OCI-LY7 (cell line): ENCODE data around the gene HAGHL. TPM values are rescaled to one million over a fixed set of nuclear protein-coding genes. Genes with fewer than 3 reads are reported as not detected.

Source experiments
- BruUV-seq: library from RNA; stranded (reverse); fragments of 400-500 nt; replicated peaks from 2 replicates; lab custom pipeline; 2021; lab: Mats Ljungman, UMichigan
- CTCF ChIA-PET: fragments of 300-600 bp; sonication (Branson Sonifier 250); formaldehyde crosslinking; loops from one replicate; lab custom pipeline; 2022; ENCODE audit warnings: antibody characterized with exemption; ENCODE audit not compliant: unreplicated experiment; lab: Charles Lee
- POLR2A ChIA-PET: fragments of 300-600 bp; sonication (Branson Sonifier 250); formaldehyde crosslinking; loops from one replicate; lab custom pipeline; 2022; ENCODE audit warnings: antibody characterized with exemption; lab: Charles Lee
- DNase-seq: peaks from one replicate; pipeline ENCODE4 v3.0.0-alpha.2; 2015; ENCODE audit warnings: low spot score
- H2AFZ ChIP-seq: fragments of 200-600 bp; sonication (generic), shearing (Covaris generic); 2 replicates; pipeline ENCODE4 v1.6.1; 2014; ENCODE audit warnings: mild to moderate bottlenecking, antibody characterized with exemption, low read length, moderate library complexity
- H3K27ac ChIP-seq: fragments of 200-600 bp; sonication (generic); 2 replicates; pipeline ENCODE4 v1.5.1; 2014; ENCODE audit warnings: mixed run types, low read depth, mild to moderate bottlenecking, moderate library complexity, low read length, inconsistent platforms; ENCODE audit not compliant: poor library complexity, severe bottlenecking
- H3K36me3 ChIP-seq: fragments of 200-600 bp; sonication (generic); 2 replicates; pipeline ENCODE4 v1.6.1; 2014; ENCODE audit warnings: mild to moderate bottlenecking, antibody characterized with exemption, low read length, moderate library complexity, mixed read lengths; ENCODE audit not compliant: insufficient read depth
- H3K4me1 ChIP-seq: fragments of 200-600 bp; sonication (generic); 2 replicates; pipeline ENCODE4 v1.5.1; 2014; ENCODE audit warnings: mild to moderate bottlenecking, low read length; ENCODE audit not compliant: insufficient read depth, poor library complexity, severe bottlenecking
- H3K4me2 ChIP-seq: fragments of 200-600 bp; sonication (generic); 2 replicates; pipeline ENCODE4 v1.6.1; 2014; ENCODE audit warnings: mild to moderate bottlenecking, low read length
- H3K4me3 ChIP-seq: fragments of 200-600 bp; sonication (generic); 2 replicates; pipeline ENCODE4 v1.5.1; 2014; ENCODE audit warnings: mild to moderate bottlenecking, low read depth, low read length; ENCODE audit not compliant: poor library complexity, severe bottlenecking
- H3K79me2 ChIP-seq: fragments of 200-600 bp; sonication (generic); 2 replicates; pipeline ENCODE4 v1.6.1; 2016; ENCODE audit warnings: low read depth, mild to moderate bottlenecking, low read length, moderate library complexity, mixed read lengths; ENCODE audit not compliant: insufficient read depth
- H3K9me2 ChIP-seq: fragments of 200-600 bp; sonication (generic); 2 replicates; pipeline ENCODE4 v1.6.1; 2016; ENCODE audit warnings: mild to moderate bottlenecking, low read length, mixed read lengths; ENCODE audit not compliant: insufficient read depth
- H3K9me3 ChIP-seq: fragments of 200-600 bp; sonication (generic); 2 replicates; pipeline ENCODE4 v1.6.1; 2014; ENCODE audit warnings: mild to moderate bottlenecking, mixed run types, low read length, mixed read lengths
- H4K20me1 ChIP-seq: fragments of 200-600 bp; sonication (generic); 2 replicates; pipeline ENCODE4 v1.6.1; 2014; ENCODE audit warnings: mild to moderate bottlenecking, antibody characterized with exemption, low read length, moderate library complexity, mixed read lengths; ENCODE audit not compliant: insufficient read depth
- CTCF ChIP-seq: fragments of 200-600 bp; sonication (generic); conservative IDR thresholded peaks from 2 replicates; pipeline ENCODE4 v1.5.1; 2014; ENCODE audit warnings: mild to moderate bottlenecking, antibody characterized with exemption, low read length, moderate library complexity, mixed read lengths
- EZH2phosphoT487 ChIP-seq: fragments of 200-600 bp; sonication (generic); IDR thresholded peaks from 2 replicates; pipeline ENCODE4 v1.6.1; 2018; ENCODE audit warnings: low read depth, borderline replicate concordance, mild to moderate bottlenecking, mixed run types, antibody characterized with exemption, low read length, moderate library complexity, mixed read lengths
- intact Hi-C: fragments of 100-400 bp; cut with micrococcal nuclease; formaldehyde crosslinking; loops from one replicate; pipeline ENCODE4 v1.10.0; 2022; ENCODE audit not compliant: unreplicated experiment
- total RNA-seq, 2 experiments: library from RNA; depleted of rRNA in 1 of 2; stranded (reverse); fragments of >200 nt in 1 of 2; shearing (Covaris generic) in 1 of 2; gene quantifications; 2 replicates each; pipeline ENCODE4 v1.2.3, GENCODE V29; 2014 to 2022

The HAGHL gene
- total RNA-seq, 2 experiments from 2014 or later: 30.8 to 57.9 TPM

GRCh38 chr16:756428-756827 is 29.5 kb downstream of the HAGHL start:
- CTCF ChIA-PET: no interaction called here
- no TSS peak for BruUV-seq

GRCh38 chr16:759110-759910 is 32.4 kb downstream of the HAGHL start:
- DNase-seq: no peak
- Histone ChIP-seq H3K36me3 (no peaks in the 10 kb centered on the region), H3K79me2 (no peaks in the 10 kb centered on the region), H3K9me3 (no peaks in the 10 kb centered on the region), H2AFZ (no peak overlapping the region), H3K27ac (no peak overlapping the region), H3K9me2 (no peaks in the 10 kb centered on the region), H3K4me1 (no peaks in the 10 kb centered on the region), H3K4me3 (no peak overlapping the region), H3K4me2 (no peak overlapping the region), H4K20me1 (no peaks in the 10 kb centered on the region)
- POLR2A ChIA-PET: no interaction called here
- CTCF ChIA-PET: no interaction called here
- no TSS peak for BruUV-seq
- intact Hi-C loops: no loop called here
- TF ChIP-seq CTCF (no peak), EZH2phosphoT487 (no peak)

More at GRCh38 chr16:756428-756827, 29.5 kb downstream of the HAGHL start:
- Histone ChIP-seq H4K20me1 (no peaks in the 10 kb centered on the region), H3K9me2 (no peaks in the 10 kb centered on the region), H3K4me3 (no peak overlapping the region), H3K27ac (no peak overlapping the region), H3K4me2 (no peak overlapping the region), H3K9me3 (no peaks in the 10 kb centered on the region), H3K36me3 (no peaks in the 10 kb centered on the region), H3K4me1 (no peaks in the 10 kb centered on the region), H2AFZ (no peak overlapping the region), H3K79me2 (no peaks in the 10 kb centered on the region)
- POLR2A ChIA-PET: no interaction called here
- intact Hi-C loops: no loop called here
- TF ChIP-seq EZH2phosphoT487: no peak
- TF ChIP-seq CTCF: no peak
- no peak for DNase-seq

DNA sequence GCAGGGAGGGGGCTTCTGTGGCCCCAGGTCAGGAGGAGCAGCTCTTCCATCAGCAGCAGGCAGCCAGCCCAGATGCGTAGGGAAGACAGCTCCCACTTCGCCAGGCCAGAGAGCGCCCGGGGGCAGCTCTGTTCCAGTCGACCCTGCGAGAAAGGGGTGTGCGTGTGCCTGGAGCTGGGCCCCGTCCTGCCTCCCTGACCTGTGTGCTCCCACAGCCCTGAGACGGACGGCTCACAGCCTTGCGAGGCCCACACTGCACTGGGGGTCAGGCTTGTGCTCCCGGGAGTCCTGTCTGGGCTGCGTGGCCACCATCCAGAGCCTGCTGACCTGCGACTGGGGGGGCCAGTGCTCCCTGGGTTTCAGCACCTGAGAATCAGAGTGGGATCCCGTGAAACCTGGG is 33.2 kb downstream of the HAGHL start:
- TF ChIP-seq EZH2phosphoT487: no peak
- TF ChIP-seq CTCF: no peak
- BruUV-seq: no TSS peak

More for the DNA sequence above, 33.2 kb downstream of the HAGHL start:
- Histone ChIP-seq H2AFZ (no peak overlapping the region), H3K79me2 (no peaks in the 10 kb centered on the region), H3K4me1 (no peaks in the 10 kb centered on the region), H3K4me3 (no peak overlapping the region), H4K20me1 (no peaks in the 10 kb centered on the region), H3K4me2 (no peak overlapping the region), H3K9me3 (no peaks in the 10 kb centered on the region), H3K27ac (no peak overlapping the region), H3K9me2 (no peaks in the 10 kb centered on the region), H3K36me3 (no peaks in the 10 kb centered on the region)
- DNase-seq: no peak
- ChIA-PET CTCF (no interaction called here), POLR2A (no interaction called here)
- intact Hi-C loops: no loop called here
